HG02588 (cell line): ENCODE data around the gene SHB.
"Not testable (repeated sequence)": the region's sequence is repeated elsewhere in the genome, so short reads cannot be mapped to it uniquely, and the experiment has no call there.

Experiments used
- ATAC-seq: cut with Tn5 transposase; IDR thresholded peaks from one replicate; pipeline ENCODE4 v1.9.1; 2021; ENCODE audit warnings: mild to moderate bottlenecking, moderate library complexity; ENCODE audit not compliant: unreplicated experiment

SHB gene

GRCh38 chr9:38064842-38065368 lies 4.1 kb downstream of the SHB start:
- ATAC-seq = no peak

GRCh38 chr9:38063363-38063707 lies 5.7 kb downstream of the SHB start:
- no peak for ATAC-seq

- no peak for ATAC-seq
These were observed 6.3 kb downstream of the SHB start for GRCh38 chr9:38062498-38063362.

- no peak for ATAC-seq
These were observed 6.9 kb downstream of the SHB start for GRCh38 chr9:38062106-38062497.

GRCh38 chr9:38061326-38061977 lies 7.6 kb downstream of the SHB start:
- ATAC-seq = peak; percentile 73

- no peak for ATAC-seq
These were observed 8.3 kb downstream of the SHB start for GRCh38 chr9:38060681-38061080.

GRCh38 chr9:38059233-38059936 lies 9.6 kb downstream of the SHB start:
- ATAC-seq = no peak

- ATAC-seq = no peak
These were observed 10.4 kb downstream of the SHB start for GRCh38 chr9:38058452-38059232.

- ATAC-seq = no peak
These were observed 11.4 kb downstream of the SHB start for GRCh38 chr9:38057416-38058195.

GRCh38 chr9:38054653-38055052 lies 14.4 kb downstream of the SHB start:
- no peak for ATAC-seq

GRCh38 chr9:38053697-38054461 lies 15.1 kb downstream of the SHB start:
- no peak for ATAC-seq

GRCh38 chr9:38051780-38052546 lies 17.1 kb downstream of the SHB start:
- no peak for ATAC-seq

GRCh38 chr9:38048316-38048969 lies 20.6 kb downstream of the SHB start:
- no peak for ATAC-seq

- ATAC-seq = no peak
These were observed 21.5 kb downstream of the SHB start for GRCh38 chr9:38047301-38048251.

- ATAC-seq = no peak
These were observed 22.2 kb downstream of the SHB start for GRCh38 chr9:38046661-38047300.

GRCh38 chr9:38045939-38046338 lies 23.1 kb downstream of the SHB start:
- ATAC-seq = not testable (repeated sequence)
